HG03571 (cell line): ENCODE results near the gene CD96.
A peak's percentile ranks its signal among the peaks of the same experiment; 100 is the strongest.
"Not testable (repeated sequence)": the region's sequence is repeated elsewhere in the genome, so short reads cannot be mapped to it uniquely, and the experiment has no call there.

Source experiments
- ATAC-seq: cut with Tn5 transposase; IDR thresholded peaks from one replicate; pipeline ENCODE4 v1.9.1; 2021; ENCODE audit not compliant: unreplicated experiment

The CD96 gene

GRCh38 chr3:111668326-111668725 is 126.3 kb downstream of the CD96 start:
- ATAC-seq, result no peak

GRCh38 chr3:111668888-111669488 is 127.0 kb downstream of the CD96 start:
- ATAC-seq, result peak; percentile 39

DNA sequence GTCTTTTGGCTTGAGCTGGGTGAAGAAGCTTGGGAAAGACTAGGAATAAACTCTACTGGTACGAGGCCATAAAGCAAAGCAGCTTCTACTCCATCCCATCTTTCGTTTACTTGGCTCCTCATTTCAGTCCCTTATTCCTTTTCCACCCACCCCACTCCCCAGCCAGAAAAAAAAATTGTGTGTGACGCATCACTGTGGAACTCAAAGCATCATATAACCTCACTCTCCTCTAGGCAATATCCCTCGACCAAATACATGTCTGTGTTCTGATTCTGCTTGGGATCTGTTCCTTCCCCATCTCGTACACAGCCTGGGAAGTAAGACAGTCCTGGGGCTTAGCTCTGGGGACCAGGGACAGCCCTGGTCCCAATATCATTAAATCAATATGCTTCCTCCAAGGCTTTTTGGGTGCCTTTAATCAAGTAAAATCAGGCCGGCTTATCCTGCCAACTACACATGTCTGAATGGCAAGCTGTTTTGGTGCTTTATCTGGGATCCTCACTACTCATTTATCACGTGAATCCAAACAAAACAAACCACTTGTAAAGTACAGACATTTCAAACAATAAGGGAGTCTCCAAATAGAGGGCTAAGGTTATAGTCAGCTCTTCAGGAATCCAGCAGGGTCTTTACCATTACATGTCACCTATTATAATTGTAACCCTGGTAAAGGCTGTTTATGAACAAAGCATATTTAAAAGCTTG is 128.1 kb downstream of the CD96 start:
- ATAC-seq, result no peak

DNA sequence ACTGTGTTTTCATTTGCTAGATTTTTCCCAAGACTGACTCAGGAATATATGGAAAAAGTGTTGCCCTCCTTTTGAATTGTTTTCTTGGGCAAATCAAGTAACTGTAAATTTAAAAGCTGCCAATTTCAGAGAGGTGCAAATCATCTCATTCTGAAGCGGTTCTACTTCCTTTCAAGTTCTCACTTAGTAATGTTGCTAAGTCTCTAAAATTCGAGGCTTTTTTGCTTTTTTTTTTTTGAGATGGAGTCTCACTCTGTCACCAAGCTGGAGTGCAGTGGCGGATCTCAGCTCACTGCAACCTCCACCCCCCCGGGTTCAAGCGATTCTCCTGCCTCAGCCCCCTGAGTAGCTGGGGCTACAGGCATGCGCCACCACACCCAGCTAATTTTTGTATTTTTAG is 130.5 kb downstream of the CD96 start:
- ATAC-seq, result not testable (repeated sequence)

- ATAC-seq, result no peak
Measured at GRCh38 chr3:111675846-111676210, 133.8 kb downstream of the CD96 start.

- no peak for ATAC-seq
Measured at GRCh38 chr3:111676211-111677006, 134.4 kb downstream of the CD96 start.

- no peak for ATAC-seq
Measured at GRCh38 chr3:111677007-111677392, 135.0 kb downstream of the CD96 start.

- ATAC-seq, result no peak
Measured at GRCh38 chr3:111681661-111682426, 139.8 kb downstream of the CD96 start.

DNA sequence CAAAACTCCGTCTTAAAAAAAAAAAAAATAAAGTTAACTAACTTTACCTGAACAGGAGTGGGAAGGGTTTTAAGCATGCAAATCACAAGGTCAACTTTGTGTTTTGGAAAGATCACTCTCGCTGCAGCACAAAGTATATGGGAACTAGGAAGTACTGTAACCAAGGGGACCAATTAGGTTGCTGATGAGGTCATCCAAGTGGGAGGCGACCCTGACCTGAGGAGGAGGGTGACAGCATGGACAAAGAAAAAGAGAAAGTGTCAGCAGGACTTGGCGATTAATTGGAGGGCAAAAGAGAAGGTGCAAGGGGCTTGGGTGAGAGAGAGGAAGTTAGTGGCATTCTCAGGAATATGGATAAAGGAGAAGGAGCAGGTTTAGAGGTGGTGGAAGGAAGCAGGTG is 142.6 kb downstream of the CD96 start:
- no peak for ATAC-seq

DNA sequence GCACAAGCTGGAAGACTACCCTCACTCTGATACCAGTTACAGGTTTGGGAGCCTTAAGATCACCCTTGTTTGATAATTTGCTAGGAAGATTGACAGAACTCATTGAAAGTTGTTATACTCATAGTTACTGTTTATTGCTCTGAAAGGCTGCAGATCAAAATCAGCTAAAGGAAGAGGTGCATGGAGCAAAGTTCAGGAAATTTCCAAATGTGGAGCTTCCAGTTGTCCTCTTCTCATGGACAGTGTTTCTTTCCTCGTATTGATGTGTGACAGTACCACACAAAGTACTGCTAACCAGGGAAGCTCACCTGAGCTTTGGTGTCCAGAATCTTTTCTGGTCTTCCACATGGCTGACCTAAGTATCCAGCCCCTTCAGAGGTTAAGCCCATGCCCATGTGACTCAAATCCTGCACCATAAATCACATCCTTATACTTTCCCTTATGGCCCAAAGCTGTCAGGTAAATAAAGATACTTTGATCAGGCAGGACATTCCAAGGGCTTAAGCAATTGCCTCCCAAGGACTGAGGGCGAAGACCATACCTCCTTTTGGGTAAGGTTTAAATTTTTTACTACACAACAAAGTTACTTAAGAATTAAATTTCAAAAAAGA is 146.3 kb downstream of the CD96 start:
- no peak for ATAC-seq

DNA sequence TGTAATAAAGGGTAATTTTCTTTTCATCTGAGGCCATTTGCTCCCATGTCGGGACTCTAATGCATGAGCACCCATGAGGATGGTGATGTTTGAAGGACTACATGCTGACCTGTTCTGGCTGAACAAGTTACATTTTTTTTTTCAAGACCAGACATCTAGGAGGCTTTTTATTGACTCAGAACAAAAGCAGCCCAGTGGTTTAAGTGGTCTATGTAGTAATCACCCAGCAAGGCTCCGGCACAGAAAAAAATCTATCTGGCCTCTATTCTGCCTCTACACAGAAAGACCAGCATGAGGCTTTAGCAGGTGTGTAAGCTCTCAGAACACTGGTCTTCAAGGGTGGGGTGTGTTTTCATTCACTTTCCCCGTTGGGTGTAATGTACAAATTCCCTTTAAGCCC is 148.2 kb downstream of the CD96 start:
- peak; percentile 86 for ATAC-seq

DNA sequence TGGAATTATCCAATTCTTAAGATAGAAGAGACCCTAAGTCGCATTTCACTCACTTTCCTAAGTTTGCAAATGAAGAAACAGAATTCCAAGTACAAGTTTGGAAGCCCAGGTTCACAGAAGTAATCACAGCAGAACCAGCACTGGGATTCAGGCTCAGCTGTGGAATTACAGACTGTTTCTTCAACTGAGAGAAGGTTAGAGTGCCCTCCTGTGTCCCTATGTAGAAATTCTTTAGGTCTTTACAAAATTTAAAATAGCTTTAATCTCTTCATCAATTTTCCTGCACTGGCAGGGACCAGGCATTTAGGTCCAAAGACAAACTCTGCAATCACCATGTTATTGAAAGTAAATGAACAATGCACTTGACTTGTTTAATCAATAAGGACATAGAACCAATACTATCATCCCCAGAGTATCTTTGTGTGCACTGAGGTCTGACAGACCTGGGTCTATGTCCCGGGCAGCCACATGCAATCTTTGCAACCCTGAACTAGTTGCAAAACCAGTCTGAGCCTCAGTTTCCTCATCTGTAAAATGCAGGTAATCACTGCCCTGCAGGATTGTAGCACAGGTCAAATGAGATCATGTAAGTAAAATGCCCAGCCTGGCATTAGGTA is 149.4 kb downstream of the CD96 start:
- ATAC-seq, result no peak

- no peak for ATAC-seq
Measured at GRCh38 chr3:111692593-111693552, 150.9 kb downstream of the CD96 start.

GRCh38 chr3:111694471-111694870 is 152.5 kb downstream of the CD96 start:
- no peak for ATAC-seq

GRCh38 chr3:111695636-111696117 is 153.7 kb downstream of the CD96 start:
- ATAC-seq, result no peak

- ATAC-seq, result no peak
Measured at GRCh38 chr3:111700054-111700453, 158.1 kb downstream of the CD96 start.

DNA sequence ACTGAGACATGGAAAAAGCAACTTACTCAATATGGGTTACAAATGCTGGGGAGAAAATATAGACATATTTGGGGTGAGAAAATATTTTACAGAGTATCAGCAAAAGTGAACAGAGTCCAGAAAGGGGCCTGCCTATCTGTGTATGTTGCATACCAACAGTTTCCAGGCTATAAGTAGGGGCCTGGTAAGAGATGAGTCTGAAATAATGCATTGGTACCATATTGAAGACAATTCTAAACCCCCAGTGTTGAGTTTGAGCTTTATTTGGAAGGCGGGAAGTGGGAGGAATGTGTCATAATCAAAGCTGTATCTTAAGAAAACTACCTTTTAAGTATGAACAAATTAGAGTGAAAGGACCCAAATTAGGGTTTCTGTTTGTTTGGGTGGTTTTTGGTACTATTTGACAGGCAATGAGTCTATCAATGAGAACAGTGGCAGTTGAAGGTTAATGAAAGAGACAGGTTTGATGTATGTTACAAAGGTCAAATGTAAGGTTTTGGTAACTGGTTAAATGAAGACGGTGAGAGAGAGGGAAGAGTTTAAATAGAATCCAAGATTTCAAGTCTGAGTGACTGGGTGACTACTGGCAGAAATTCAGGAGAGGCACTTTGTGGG is 159.4 kb downstream of the CD96 start:
- no peak for ATAC-seq
